ENCODE data around the gene DCTN3.

DCTN3 gene

GRCh38 chr9:34565856-34566255 lies 54.4 kb downstream of the DCTN3 start:
- Histone ChIP-seq H3K9me3 (ENCODE audit: control insufficient read depth, low read length) (no peaks in the 10 kb centered on the region), H3K27ac (no peak overlapping the region), H3K4me1 (no peaks in the 10 kb centered on the region), H3K27me3 (ENCODE audit: control insufficient read depth, insufficient read depth, low read length) (no peaks in the 10 kb centered on the region), H3K9ac (no peak overlapping the region), H3K36me3 (ENCODE audit: control insufficient read depth, insufficient read depth, low read length) (no peaks in the 10 kb centered on the region), H3K79me2 (no peaks in the 10 kb centered on the region), H2AFZ (no peak overlapping the region), H3K4me2 (ENCODE audit: low read length) (no peak overlapping the region), H3K4me3 (ENCODE audit: low read depth, low read length) (no peak overlapping the region)
- TF ChIP-seq CTCF (IDR thresholded peaks at IDR 0.05) = no peak

- Histone ChIP-seq H3K9me3 (ENCODE audit: control insufficient read depth, low read length) (no peaks in the 10 kb centered on the region), H3K9ac (no peak overlapping the region), H3K36me3 (ENCODE audit: control insufficient read depth, insufficient read depth, low read length) (no peaks in the 10 kb centered on the region), H3K4me2 (ENCODE audit: low read length) (no peak overlapping the region), H3K4me1 (peaks cover 6% of the 10 kb centered on the region), H3K27me3 (ENCODE audit: control insufficient read depth, insufficient read depth, low read length) (no peaks in the 10 kb centered on the region), H2AFZ (no peak overlapping the region), H3K4me3 (ENCODE audit: low read depth, low read length) (no peak overlapping the region), H3K79me2 (no peaks in the 10 kb centered on the region), H3K27ac (no peak overlapping the region)
- no peak for TF ChIP-seq CTCF (IDR thresholded peaks at IDR 0.05)
These were observed 55.7 kb downstream of the DCTN3 start for GRCh38 chr9:34564617-34565016.

All from parathyroid adenoma (tissue), 2 donors.